Lung (tissue), 12 donors: ENCODE data around the gene MLKL. TPM values are rescaled to one million over a fixed set of nuclear protein-coding genes. Genes with fewer than 3 reads are reported as not detected.

ENCODE experiments used
- ATAC-seq: fragments of 200-7000 bp; cut with Tn5 transposase; one replicate; pipeline ENCODE4 v1.9.1; 2020; ENCODE audit warnings: moderate number of reproducible peaks; ENCODE audit not compliant: insufficient read depth, low FRiP score
- DNase-seq, 3 donors: peaks; one replicate each; pipeline ENCODE4 v3.0.0-alpha.2; 2013 to 2017
- H3K27ac ChIP-seq, 2 donors: one replicate each; pipeline ENCODE4 v1.5.1; 2013; ENCODE audit warnings: mild to moderate bottlenecking in 2 of 2, moderate library complexity in 2 of 2, control low read depth in 1 of 2, inconsistent platforms in 1 of 2, low read depth in 1 of 2, low read length in 1 of 2
- H3K27me3 ChIP-seq, 3 donors: one replicate each; pipeline ENCODE4 v1.5.1; 2013; ENCODE audit warnings: low read length in 2 of 3; ENCODE audit not compliant: control insufficient read depth in 3 of 3, insufficient read depth in 3 of 3
- H3K36me3 ChIP-seq, 4 donors: one replicate each; pipeline ENCODE4 v1.5.1; 2013; ENCODE audit warnings: low read length in 4 of 4, mild to moderate bottlenecking in 1 of 4, moderate library complexity in 1 of 4; ENCODE audit not compliant: control insufficient read depth in 4 of 4, insufficient read depth in 4 of 4
- H3K4me1 ChIP-seq, 5 donors: one replicate each; pipeline ENCODE4 v1.5.1; 2013; ENCODE audit warnings: low read length in 5 of 5, mild to moderate bottlenecking in 2 of 5, moderate library complexity in 1 of 5; ENCODE audit not compliant: control insufficient read depth in 5 of 5, insufficient read depth in 5 of 5
- H3K4me3 ChIP-seq: one replicate; pipeline ENCODE4 v1.5.1; 2013; ENCODE audit warnings: mild to moderate bottlenecking, control low read depth, moderate library complexity
- H3K9ac ChIP-seq, 2 donors: one replicate each; pipeline ENCODE4 v1.5.1; 2013; ENCODE audit warnings: low read length in 2 of 2, control low read depth in 1 of 2; ENCODE audit not compliant: insufficient read depth in 1 of 2
- H3K9me3 ChIP-seq, 4 donors: one replicate each; pipeline ENCODE4 v1.5.1; 2013; ENCODE audit warnings: low read length in 3 of 4, mild to moderate bottlenecking in 1 of 4, moderate library complexity in 1 of 4; ENCODE audit not compliant: control insufficient read depth in 4 of 4, insufficient read depth in 3 of 4
- WGBS, 2 donors: extraction: QIAGEN DNeasy Blood & Tissue Kit; methylation state at CpG; one replicate each; pipeline ENCODE4 v1.1.7; 2013; 5-methylcytosine and 5-hydroxymethylcytosine counted together
- polyA plus RNA-seq, 2 donors: library from polyadenylated mRNA; stranded (reverse); fragments of 200-250 nt; gene quantifications; one replicate each; pipeline ENCODE4 v1.2.1, GENCODE V29; 2013
- total RNA-seq, 2 donors: library from RNA; depleted of rRNA in 1 of 2; stranded (reverse); fragments of >200 nt in 1 of 2; gene quantifications; one replicate each; pipeline ENCODE4 v1.2.1, GENCODE V29; 2014 to 2021
- TF ChIP-seq, protein P1 (sequence below): IDR thresholded peaks from 2 replicates; pipeline ENCODE4 v1.5.1; 2012; ENCODE audit warnings: mild to moderate bottlenecking; ENCODE audit errors: control extremely low read depth, extremely low read depth
- donor health status: control.
- donor health status: control.
- donor health status: Bipolar disorder and iron deficiency.
- donor health status: healthy.
- donor health status: DM: yes; HTN: yes; CAD: no.

Gene MLKL
- total and polyA plus RNA-seq, 4 donors, result 13.1 to 32.1 (median 22.5) TPM

DNA sequence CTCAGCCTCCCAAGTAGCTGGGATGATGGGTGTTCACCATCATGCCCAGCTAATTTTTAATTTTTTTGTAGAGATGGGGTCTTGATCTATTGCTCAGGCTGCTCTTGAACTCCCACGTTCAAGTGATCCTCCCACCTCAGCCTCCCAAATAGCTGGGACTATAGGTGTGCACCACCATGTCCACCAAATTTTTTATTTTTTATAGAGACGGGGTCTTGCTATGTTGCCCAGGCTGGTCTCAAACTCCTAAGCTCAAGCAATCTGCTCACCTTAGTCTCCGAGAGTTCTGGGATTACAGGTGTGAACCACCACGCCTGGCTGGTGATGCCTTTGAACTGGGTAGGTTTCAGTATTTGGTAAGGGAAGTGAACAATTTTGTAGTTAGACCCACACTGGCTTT, 43.9 kb upstream of the MLKL start:
- WGBS, 2 donors, result 94 to 96% methylated on average over 4 of the region's 4 CpGs
- Histone ChIP-seq H3K4me3 (no peak overlapping the region), H3K9me3 (peaks cover 0 to 2% (median 0%) of the 10 kb centered on the region in 4 donors), H3K36me3 (no peaks in the 10 kb centered on the region), H3K27ac (no peak overlapping the region), H3K27me3 (no peaks in the 10 kb centered on the region), H3K4me1 (no peaks in the 10 kb centered on the region), H3K9ac (no peak overlapping the region)
- no peak for DNase-seq
- TF ChIP-seq, protein P1, sequence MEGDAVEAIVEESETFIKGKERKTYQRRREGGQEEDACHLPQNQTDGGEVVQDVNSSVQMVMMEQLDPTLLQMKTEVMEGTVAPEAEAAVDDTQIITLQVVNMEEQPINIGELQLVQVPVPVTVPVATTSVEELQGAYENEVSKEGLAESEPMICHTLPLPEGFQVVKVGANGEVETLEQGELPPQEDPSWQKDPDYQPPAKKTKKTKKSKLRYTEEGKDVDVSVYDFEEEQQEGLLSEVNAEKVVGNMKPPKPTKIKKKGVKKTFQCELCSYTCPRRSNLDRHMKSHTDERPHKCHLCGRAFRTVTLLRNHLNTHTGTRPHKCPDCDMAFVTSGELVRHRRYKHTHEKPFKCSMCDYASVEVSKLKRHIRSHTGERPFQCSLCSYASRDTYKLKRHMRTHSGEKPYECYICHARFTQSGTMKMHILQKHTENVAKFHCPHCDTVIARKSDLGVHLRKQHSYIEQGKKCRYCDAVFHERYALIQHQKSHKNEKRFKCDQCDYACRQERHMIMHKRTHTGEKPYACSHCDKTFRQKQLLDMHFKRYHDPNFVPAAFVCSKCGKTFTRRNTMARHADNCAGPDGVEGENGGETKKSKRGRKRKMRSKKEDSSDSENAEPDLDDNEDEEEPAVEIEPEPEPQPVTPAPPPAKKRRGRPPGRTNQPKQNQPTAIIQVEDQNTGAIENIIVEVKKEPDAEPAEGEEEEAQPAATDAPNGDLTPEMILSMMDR, result no peak
- ATAC-seq, result no peak

DNA sequence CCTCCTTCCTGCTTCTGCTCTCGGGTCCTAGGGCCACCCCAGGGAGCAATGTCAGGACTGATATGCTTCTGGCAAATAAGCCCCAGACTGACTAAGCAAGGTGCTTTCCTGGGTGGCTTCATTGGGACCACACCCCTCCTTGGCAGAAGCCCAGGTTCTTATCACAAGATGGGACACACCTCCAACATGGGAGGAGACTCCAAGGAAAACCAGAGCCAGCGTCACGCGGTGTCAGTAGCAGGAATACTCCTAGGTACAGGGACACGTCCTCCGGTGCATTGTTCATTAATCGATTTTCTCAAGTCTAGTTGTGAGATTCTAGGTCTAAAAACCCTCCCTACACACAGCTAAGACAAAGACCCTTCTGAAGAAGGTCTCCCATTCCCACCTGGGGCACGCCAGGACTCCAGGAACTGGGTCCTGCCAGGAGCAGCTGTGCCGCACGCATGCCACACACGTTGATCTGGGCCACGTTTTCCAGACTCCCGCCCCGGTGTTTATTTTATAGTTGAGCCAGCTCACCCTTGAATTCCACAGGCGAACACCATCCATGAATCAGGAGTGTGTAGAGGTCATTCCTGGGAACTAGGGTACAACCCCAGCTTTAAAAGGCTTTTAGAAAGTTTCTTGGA, 43.1 kb upstream of the MLKL start:
- ATAC-seq (peak; percentile 82), DNase-seq (peak; percentile 56 to 78 (median 73))
- H3K4me1 ChIP-seq, result no peaks in the 10 kb centered on the region
- H3K27ac ChIP-seq, result peak overlapping the region in 1 of 2 donors; percentile 74
- 44 to 63% methylated on average over 15 of the region's 15 CpGs for WGBS, 2 donors
- no peak overlapping the region for H3K9ac ChIP-seq
- H3K36me3 ChIP-seq, result no peaks in the 10 kb centered on the region
- peaks cover 0 to 2% (median 0%) of the 10 kb centered on the region in 4 donors for H3K9me3 ChIP-seq
- no peaks in the 10 kb centered on the region for H3K27me3 ChIP-seq
- TF ChIP-seq, protein P1, result no peak
- no peak overlapping the region for H3K4me3 ChIP-seq

DNA sequence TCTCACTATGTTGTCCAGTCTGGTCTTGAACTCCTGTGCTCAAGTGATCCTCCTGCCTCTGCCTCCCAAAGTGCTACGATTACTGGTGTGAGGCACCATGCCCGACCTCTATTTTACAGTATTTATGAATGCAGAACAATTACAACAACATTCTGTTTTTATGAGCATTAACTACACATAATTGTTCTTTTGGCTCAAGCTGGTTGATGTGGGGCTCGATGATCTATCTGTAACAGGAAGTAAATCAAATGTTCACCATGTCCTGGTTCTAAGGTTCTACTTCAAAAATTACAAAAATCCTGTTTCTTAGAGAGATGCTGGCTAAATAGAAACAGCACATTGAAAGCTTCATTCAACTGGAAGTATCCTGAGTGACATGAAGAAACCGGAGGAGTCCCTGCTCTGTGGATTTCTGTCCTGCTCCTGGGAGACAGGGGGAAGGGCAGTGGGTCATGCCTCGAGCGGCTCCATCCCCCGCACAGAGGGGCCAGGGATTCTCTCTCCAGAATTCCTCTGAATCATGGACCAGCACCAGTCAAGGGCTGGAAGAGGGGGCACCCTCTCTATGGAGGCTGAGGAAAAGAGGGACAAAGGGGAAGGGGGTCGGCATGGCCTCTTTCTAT, 42.5 kb upstream of the MLKL start:
- peak overlapping the region in 1 of 2 donors; percentile 74 for H3K27ac ChIP-seq
- no peak for ATAC-seq
- TF ChIP-seq, protein P1, result no peak

More for the DNA sequence above, 42.5 kb upstream of the MLKL start:
- no peaks in the 10 kb centered on the region for H3K4me1 ChIP-seq
- H3K27me3 ChIP-seq, result no peaks in the 10 kb centered on the region
- H3K4me3 ChIP-seq, result no peak overlapping the region
- no peak overlapping the region for H3K9ac ChIP-seq
- peak in 1 of 3 donors; percentile 2 for DNase-seq
- H3K9me3 ChIP-seq, result peaks cover 0 to 2% (median 0%) of the 10 kb centered on the region in 4 donors
- H3K36me3 ChIP-seq, result no peaks in the 10 kb centered on the region
- 51 to 76% methylated on average over 8 of the region's 8 CpGs for WGBS, 2 donors
